Measurements from ENCODE around the gene NTM.

The NTM gene

GRCh38 chr11:131571571-131571970 is 201.2 kb downstream of the NTM start:
- H3K4me1 ChIP-seq (ENCODE audit: insufficient read depth, low read length, severe bottlenecking), result no peaks in the 10 kb centered on the region
- H3K27ac ChIP-seq (ENCODE audit: low read depth, low read length, poor library complexity, severe bottlenecking), result no peak overlapping the region
- TF ChIP-seq EZH2 (IDR thresholded peaks at IDR 0.05; ENCODE audit: borderline replicate concordance, low read length) (no peak), CTCF (IDR thresholded peaks at IDR 0.05; ENCODE audit: low read length) (no peak)
- H3K4me3 ChIP-seq (ENCODE audit: low read depth, low read length, poor library complexity, severe bottlenecking), result no peak overlapping the region
- no peak overlapping the region for H3K4me2 ChIP-seq (ENCODE audit: low read length)
- H3F3A ChIP-seq (ENCODE audit: insufficient read depth, low read length), result no peaks in the 10 kb centered on the region
- H3K27me3 ChIP-seq (ENCODE audit: insufficient read depth, low read length), result no peaks in the 10 kb centered on the region
- no peaks in the 10 kb centered on the region for H3K9me3 ChIP-seq (ENCODE audit: low read length)
- no peaks in the 10 kb centered on the region for H3K9me2 ChIP-seq (ENCODE audit: low read depth, low read length)
- H3K79me2 ChIP-seq (ENCODE audit: insufficient read depth, low read length), result no peaks in the 10 kb centered on the region
- no peaks in the 10 kb centered on the region for H4K20me1 ChIP-seq (ENCODE audit: insufficient read depth, low read length)
- no peak overlapping the region for H3K9ac ChIP-seq (ENCODE audit: low read length)
- no peak overlapping the region for H2AFZ ChIP-seq (ENCODE audit: low read length)
- no peaks in the 10 kb centered on the region for H3K36me3 ChIP-seq (ENCODE audit: insufficient read depth, low read length)

GRCh38 chr11:131572423-131572822 is 202.0 kb downstream of the NTM start:
- H3K36me3 ChIP-seq (ENCODE audit: insufficient read depth, low read length), result no peaks in the 10 kb centered on the region
- no peaks in the 10 kb centered on the region for H3K9me2 ChIP-seq (ENCODE audit: low read depth, low read length)
- no peak overlapping the region for H3K9ac ChIP-seq (ENCODE audit: low read length)
- H3K9me3 ChIP-seq (ENCODE audit: low read length), result no peaks in the 10 kb centered on the region
- TF ChIP-seq CTCF (IDR thresholded peaks at IDR 0.05; ENCODE audit: low read length) (no peak), EZH2 (IDR thresholded peaks at IDR 0.05; ENCODE audit: borderline replicate concordance, low read length) (no peak)
- no peak overlapping the region for H3K27ac ChIP-seq (ENCODE audit: low read depth, low read length, poor library complexity, severe bottlenecking)
- no peaks in the 10 kb centered on the region for H3K27me3 ChIP-seq (ENCODE audit: insufficient read depth, low read length)
- no peak overlapping the region for H3K4me3 ChIP-seq (ENCODE audit: low read depth, low read length, poor library complexity, severe bottlenecking)
- no peaks in the 10 kb centered on the region for H3K4me1 ChIP-seq (ENCODE audit: insufficient read depth, low read length, severe bottlenecking)
- no peaks in the 10 kb centered on the region for H4K20me1 ChIP-seq (ENCODE audit: insufficient read depth, low read length)
- H3F3A ChIP-seq (ENCODE audit: insufficient read depth, low read length), result no peaks in the 10 kb centered on the region
- no peak overlapping the region for H3K4me2 ChIP-seq (ENCODE audit: low read length)
- no peak overlapping the region for H2AFZ ChIP-seq (ENCODE audit: low read length)
- no peaks in the 10 kb centered on the region for H3K79me2 ChIP-seq (ENCODE audit: insufficient read depth, low read length)

- no peaks in the 10 kb centered on the region for H3K9me2 ChIP-seq (ENCODE audit: low read depth, low read length)
- H3K9me3 ChIP-seq (ENCODE audit: low read length), result no peaks in the 10 kb centered on the region
- H3F3A ChIP-seq (ENCODE audit: insufficient read depth, low read length), result no peaks in the 10 kb centered on the region
- no peaks in the 10 kb centered on the region for H3K79me2 ChIP-seq (ENCODE audit: insufficient read depth, low read length)
- H3K4me3 ChIP-seq (ENCODE audit: low read depth, low read length, poor library complexity, severe bottlenecking), result no peak overlapping the region
- H3K27ac ChIP-seq (ENCODE audit: low read depth, low read length, poor library complexity, severe bottlenecking), result no peak overlapping the region
- no peak overlapping the region for H3K4me2 ChIP-seq (ENCODE audit: low read length)
- H4K20me1 ChIP-seq (ENCODE audit: insufficient read depth, low read length), result no peaks in the 10 kb centered on the region
- no peaks in the 10 kb centered on the region for H3K36me3 ChIP-seq (ENCODE audit: insufficient read depth, low read length)
- H2AFZ ChIP-seq (ENCODE audit: low read length), result no peak overlapping the region
- no peaks in the 10 kb centered on the region for H3K27me3 ChIP-seq (ENCODE audit: insufficient read depth, low read length)
- no peak overlapping the region for H3K9ac ChIP-seq (ENCODE audit: low read length)
- H3K4me1 ChIP-seq (ENCODE audit: insufficient read depth, low read length, severe bottlenecking), result no peaks in the 10 kb centered on the region
- TF ChIP-seq CTCF (IDR thresholded peaks at IDR 0.05; ENCODE audit: low read length), result peak; percentile 28; the same call in 1 of the 2 replicates
- TF ChIP-seq EZH2 (IDR thresholded peaks at IDR 0.05; ENCODE audit: borderline replicate concordance, low read length), result no peak
Observed at GRCh38 chr11:131579932-131580387, 209.5 kb downstream of the NTM start.

Data from OCI-LY1 (cell line).